SU-DHL-6 (cell line): Measurements from ENCODE around the gene LY6G6C.

ENCODE experiments used
- H2AFZ ChIP-seq: fragments of 200-600 bp; sonication (generic); 2 replicates; pipeline ENCODE4 v1.6.1; 2014; ENCODE audit warnings: low read depth, mild to moderate bottlenecking, moderate library complexity, mixed read lengths, antibody characterized with exemption, low read length; ENCODE audit not compliant: severe bottlenecking
- H3F3A ChIP-seq: fragments of 200-600 bp; shearing (Covaris generic); 2 replicates; pipeline ENCODE4 v1.6.0; 2016; ENCODE audit warnings: antibody characterized with exemption, mild to moderate bottlenecking; ENCODE audit not compliant: insufficient read depth
- H3K27ac ChIP-seq: fragments of 200-600 bp; sonication (generic); 2 replicates; pipeline ENCODE4 v1.5.1; 2016; ENCODE audit warnings: low read depth, mild to moderate bottlenecking, low read length, moderate library complexity, mixed read lengths
- H3K27me3 ChIP-seq: fragments of 200-600 bp; sonication (generic), shearing (Covaris generic); 2 replicates; pipeline ENCODE4 v1.6.0; 2014; ENCODE audit warnings: mild to moderate bottlenecking, low read length
- H3K36me3 ChIP-seq: fragments of 200-600 bp; sonication (generic); 2 replicates; pipeline ENCODE4 v1.6.1; 2014; ENCODE audit warnings: mild to moderate bottlenecking, low read length, mixed read lengths
- H3K4me2 ChIP-seq: fragments of 300-600, 200-600 bp; shearing (Covaris generic), sonication (generic); 2 replicates; pipeline ENCODE4 v1.6.0; 2014; ENCODE audit warnings: low read length, low read depth, mild to moderate bottlenecking; ENCODE audit not compliant: poor library complexity, severe bottlenecking
- H3K4me3 ChIP-seq: fragments of 200-600 bp; sonication (generic); 2 replicates; pipeline ENCODE4 v1.5.1; 2014; ENCODE audit warnings: antibody characterized with exemption, low read length, mild to moderate bottlenecking, mixed read lengths; ENCODE audit not compliant: insufficient read depth, poor library complexity, severe bottlenecking
- H3K79me2 ChIP-seq: fragments of 200-600 bp; sonication (generic); 2 replicates; pipeline ENCODE4 v1.6.1; 2014; ENCODE audit warnings: mild to moderate bottlenecking, low read length, moderate library complexity; ENCODE audit not compliant: insufficient read depth
- H3K9ac ChIP-seq: fragments of 200-600 bp; sonication (generic); 2 replicates; pipeline ENCODE4 v1.7.0; 2014; ENCODE audit warnings: mild to moderate bottlenecking, low read length
- H3K9me2 ChIP-seq: fragments of 200-600 bp; sonication (generic); replicated peaks from 2 replicates; pipeline ENCODE4 v1.6.1; 2014; ENCODE audit warnings: low read length; ENCODE audit not compliant: insufficient read depth
- H3K9me3 ChIP-seq: fragments of 200-600 bp; sonication (generic); 2 replicates; pipeline ENCODE4 v1.6.1; 2014; ENCODE audit warnings: low read length, mixed read lengths; ENCODE audit not compliant: insufficient read depth
- H4K20me1 ChIP-seq: fragments of 200-600 bp; sonication (generic); 2 replicates; pipeline ENCODE4 v1.6.1; 2014; ENCODE audit warnings: low read depth, mild to moderate bottlenecking, antibody characterized with exemption, low read length, moderate library complexity, mixed read lengths
- CTCF ChIP-seq: fragments of 200-600 bp; sonication (generic); IDR thresholded peaks from one replicate; pipeline ENCODE4 v1.5.1; 2017; ENCODE audit warnings: antibody characterized with exemption, mild to moderate bottlenecking, low read length, moderate library complexity; ENCODE audit not compliant: insufficient read depth, poor library complexity, severe bottlenecking
- EZH2phosphoT487 ChIP-seq: fragments of 200-600 bp; sonication (generic), shearing (Covaris generic); conservative IDR thresholded peaks from 2 replicates; pipeline ENCODE4 v1.6.1; 2018; ENCODE audit warnings: mild to moderate bottlenecking, antibody characterized with exemption, low read length, moderate library complexity, mixed read lengths

The LY6G6C gene

GRCh38 chr6:31681135-31681671, 40.3 kb downstream of the LY6G6C start:
- Histone ChIP-seq H3K27ac (no peak overlapping the region), H3K36me3 (no peaks in the 10 kb centered on the region), H4K20me1 (no peaks in the 10 kb centered on the region), H3K4me3 (no peak overlapping the region), H3K9me3 (no peaks in the 10 kb centered on the region), H3K27me3 (no peaks in the 10 kb centered on the region), H3K4me2 (peak overlapping the region; percentile 30), H3K79me2 (no peaks in the 10 kb centered on the region), H2AFZ (peak overlapping the region; percentile 23), H3K9ac (peak overlapping the region; percentile 9; the same call in 1 of the 2 replicates), H3F3A (no peaks in the 10 kb centered on the region; the same call in 1 of the 2 replicates), H3K9me2 (no peaks in the 10 kb centered on the region)
- no peak for TF ChIP-seq CTCF
- no peak for TF ChIP-seq EZH2phosphoT487

DNA sequence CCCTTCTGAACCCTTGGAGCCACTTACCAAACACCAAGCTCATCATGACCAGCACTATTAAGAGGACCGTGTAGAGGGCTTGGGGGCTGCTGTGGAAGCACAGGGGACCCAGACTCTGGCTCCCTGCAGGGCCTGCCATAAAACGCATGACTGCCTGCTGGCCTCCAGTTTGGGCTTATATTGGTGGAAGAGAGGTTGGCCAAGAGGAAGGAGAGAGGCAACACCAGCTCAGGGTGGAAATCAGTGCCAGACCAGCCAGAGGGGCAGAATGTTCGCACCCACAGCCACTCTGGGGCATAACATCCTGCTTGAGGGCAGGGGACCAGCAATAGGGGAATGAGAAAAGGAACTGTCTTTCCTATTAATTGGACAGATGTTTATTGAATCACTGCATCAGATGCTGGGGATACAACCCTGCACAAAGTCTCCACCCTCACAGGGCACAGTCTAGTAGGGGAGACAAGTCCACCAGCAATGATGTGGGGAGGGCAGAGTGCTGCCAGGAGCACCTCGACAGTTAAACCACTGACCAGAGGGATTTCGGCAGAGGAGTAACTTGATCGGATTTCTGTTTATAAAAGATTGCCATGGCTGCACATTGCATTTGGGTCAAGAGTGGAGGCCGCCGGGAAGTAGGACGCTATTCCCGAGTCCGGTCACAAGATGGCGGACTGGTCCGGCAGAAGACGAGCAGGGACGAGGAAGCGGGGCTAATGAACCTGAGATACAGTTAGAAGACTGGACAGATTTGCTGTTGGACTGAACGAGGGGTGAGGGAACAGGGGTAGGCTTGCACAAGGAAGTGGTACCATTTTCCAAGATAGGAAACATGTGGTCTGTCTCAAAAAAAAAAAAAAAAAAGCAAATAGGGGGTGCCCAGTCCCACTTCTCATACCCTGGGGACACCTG, 41.1 kb downstream of the LY6G6C start, which contains the start of gene LY6G5C:
LY6G5C (minus strand) TSS at position 842 of the 909 bp plus-strand sequence; CDS start at position 148, 694 bp downstream.
- TF ChIP-seq CTCF, result peak; percentile 28
- TF ChIP-seq EZH2phosphoT487, result no peak
- Histone ChIP-seq H3F3A (peaks cover 5% of the 10 kb centered on the region; the same call in 1 of the 2 replicates), H3K9ac (peak within 1 kb of the TSS; percentile 9; the same call in 1 of the 2 replicates), H3K9me2 (no peaks in the 10 kb centered on the region), H3K79me2 (no peaks in the 10 kb centered on the region), H3K36me3 (no peaks in the 10 kb centered on the region), H3K4me2 (peak within 1 kb of the TSS; percentile 30), H3K27me3 (no peaks in the 10 kb centered on the region), H2AFZ (peak within 1 kb of the TSS; percentile 23), H4K20me1 (no peaks in the 10 kb centered on the region), H3K4me3 (no peak within 1 kb of the TSS), H3K27ac (no peak within 1 kb of the TSS), H3K9me3 (no peaks in the 10 kb centered on the region)

- Histone ChIP-seq H3K9ac (no peak overlapping the region), H3K4me2 (no peak overlapping the region), H3K79me2 (no peaks in the 10 kb centered on the region), H3K4me3 (no peak overlapping the region), H4K20me1 (no peaks in the 10 kb centered on the region), H3K27me3 (no peaks in the 10 kb centered on the region), H3K9me2 (no peaks in the 10 kb centered on the region), H3K36me3 (no peaks in the 10 kb centered on the region), H3K9me3 (no peaks in the 10 kb centered on the region), H3K27ac (no peak overlapping the region), H3F3A (peaks cover 14% of the 10 kb centered on the region; the same call in 1 of the 2 replicates), H2AFZ (no peak overlapping the region)
- TF ChIP-seq CTCF (no peak), EZH2phosphoT487 (no peak)
Measured at GRCh38 chr6:31677955-31678354, 43.6 kb downstream of the LY6G6C start.
